ENCODE data around the gene UST. TPM values are rescaled to one million over a fixed set of nuclear protein-coding genes. Genes with fewer than 3 reads are reported as not detected.

The UST gene
- total RNA-seq, 2 experiments from 2014 or later = 1.9 to 3.7 TPM

DNA sequence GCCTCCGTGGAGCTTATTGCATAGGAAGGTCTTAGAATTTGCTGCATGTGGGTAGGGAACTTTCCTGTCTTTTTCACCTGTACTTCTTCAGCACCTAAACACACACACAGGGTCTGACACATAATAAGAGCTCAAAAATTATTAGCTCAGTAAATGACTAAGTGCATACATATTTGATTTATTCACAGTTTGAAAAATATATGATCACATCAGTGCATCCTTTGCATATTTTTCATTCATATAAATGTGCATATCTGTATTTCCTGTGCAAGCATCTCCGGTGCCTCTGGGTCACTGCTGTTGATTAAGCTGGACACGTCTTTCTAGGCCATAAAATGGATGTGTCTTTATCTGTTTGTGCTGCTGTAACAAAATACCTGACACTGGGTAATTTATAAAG, 234.7 kb downstream of the UST start:
- CTCF ChIA-PET = no interaction called here
- H3K4me1 Mint-ChIP-seq (ENCODE audit: low read depth) = no peaks in the 10 kb centered on the region
- POLR2A ChIA-PET = no interaction called here
- no peaks in the 10 kb centered on the region for H3K36me3 Mint-ChIP-seq (ENCODE audit: low read depth)
- TF ChIP-seq, protein P1, sequence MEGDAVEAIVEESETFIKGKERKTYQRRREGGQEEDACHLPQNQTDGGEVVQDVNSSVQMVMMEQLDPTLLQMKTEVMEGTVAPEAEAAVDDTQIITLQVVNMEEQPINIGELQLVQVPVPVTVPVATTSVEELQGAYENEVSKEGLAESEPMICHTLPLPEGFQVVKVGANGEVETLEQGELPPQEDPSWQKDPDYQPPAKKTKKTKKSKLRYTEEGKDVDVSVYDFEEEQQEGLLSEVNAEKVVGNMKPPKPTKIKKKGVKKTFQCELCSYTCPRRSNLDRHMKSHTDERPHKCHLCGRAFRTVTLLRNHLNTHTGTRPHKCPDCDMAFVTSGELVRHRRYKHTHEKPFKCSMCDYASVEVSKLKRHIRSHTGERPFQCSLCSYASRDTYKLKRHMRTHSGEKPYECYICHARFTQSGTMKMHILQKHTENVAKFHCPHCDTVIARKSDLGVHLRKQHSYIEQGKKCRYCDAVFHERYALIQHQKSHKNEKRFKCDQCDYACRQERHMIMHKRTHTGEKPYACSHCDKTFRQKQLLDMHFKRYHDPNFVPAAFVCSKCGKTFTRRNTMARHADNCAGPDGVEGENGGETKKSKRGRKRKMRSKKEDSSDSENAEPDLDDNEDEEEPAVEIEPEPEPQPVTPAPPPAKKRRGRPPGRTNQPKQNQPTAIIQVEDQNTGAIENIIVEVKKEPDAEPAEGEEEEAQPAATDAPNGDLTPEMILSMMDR (IDR thresholded peaks at IDR 0.05) = no peak
- Histone ChIP-seq H3K4me1 (ENCODE audit: insufficient read depth, low read length) (no peaks in the 10 kb centered on the region), H3K36me3 (ENCODE audit: insufficient read depth, low read length) (no peaks in the 10 kb centered on the region), H3K27ac (ENCODE audit: low read depth in 1 of 2, low read length in 2 of 2) (no peak overlapping the region), H3K9me3 (ENCODE audit: control insufficient read depth in 1 of 2, insufficient read depth in 1 of 2, low read length in 2 of 2) (no peaks in the 10 kb centered on the region), H3K27me3 (ENCODE audit: control insufficient read depth in 1 of 2, insufficient read depth in 2 of 2, low read length in 2 of 2) (no peaks in the 10 kb centered on the region), H3K4me3 (ENCODE audit: low read length) (no peak overlapping the region)
- intact Hi-C loops (cut with DNase I, micrococcal nuclease) = no loop called here
- no peaks in the 10 kb centered on the region for H3K9me3 Mint-ChIP-seq
- DNase-seq (no peak), ATAC-seq (ENCODE audit: poor library complexity) (no peak)
- H3K27me3 Mint-ChIP-seq = no peaks in the 10 kb centered on the region
- H3K4me3 Mint-ChIP-seq = no peak overlapping the region
- no peak overlapping the region for H3K27ac Mint-ChIP-seq

DNA sequence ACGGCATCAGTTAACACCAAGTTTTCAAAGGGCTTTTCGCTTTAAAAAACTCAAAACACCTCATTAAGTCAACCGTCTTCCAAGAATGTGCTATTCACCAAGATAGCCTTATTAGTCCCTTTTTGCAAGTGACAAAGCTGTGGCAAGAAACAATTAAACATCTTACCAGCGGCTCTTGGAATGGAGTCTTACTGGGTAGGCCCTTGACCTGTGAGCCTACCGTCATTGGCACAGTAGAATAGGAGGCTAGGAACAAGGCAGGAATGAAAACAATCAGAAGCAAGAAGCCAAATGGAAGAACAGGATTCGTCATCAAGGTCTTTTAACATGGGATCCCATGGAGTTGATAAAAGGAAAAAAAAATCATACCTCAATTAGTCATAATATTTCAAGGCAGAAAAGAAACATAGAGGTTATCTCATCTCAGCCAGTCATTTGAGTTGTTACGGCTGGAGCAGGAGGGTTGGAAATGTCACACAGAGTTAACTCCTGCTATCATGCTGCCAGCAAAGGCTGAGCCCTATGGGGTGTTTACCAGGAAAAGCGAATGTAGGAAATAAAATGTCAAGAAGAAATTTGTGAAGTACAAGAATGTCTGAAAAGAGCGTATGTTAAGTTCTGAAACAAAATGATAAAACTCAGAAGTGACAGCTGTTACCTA, 236.4 kb downstream of the UST start:
- no peak for ATAC-seq (ENCODE audit: poor library complexity)
- POLR2A ChIA-PET = no interaction called here
- H3K9me3 Mint-ChIP-seq = no peaks in the 10 kb centered on the region

DNA sequence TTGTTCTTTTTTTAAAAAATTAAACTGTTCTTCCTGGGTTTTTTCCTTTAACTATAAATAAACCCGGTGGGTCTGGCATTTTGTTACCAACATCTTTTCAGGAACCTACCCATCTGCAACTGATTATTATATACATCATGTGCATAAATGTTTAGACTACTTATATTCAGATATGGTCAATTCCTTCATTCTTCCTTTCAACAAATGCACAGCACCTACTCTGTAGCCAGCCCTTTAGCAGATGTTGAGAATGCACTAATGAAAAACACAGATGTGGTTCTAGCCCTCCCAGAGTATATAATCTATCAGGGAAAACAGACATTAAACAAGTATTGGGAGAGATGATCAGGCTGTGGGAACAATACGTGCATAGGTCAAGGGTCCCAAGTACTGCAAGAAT, 237.1 kb downstream of the UST start:
- Histone ChIP-seq H3K27ac (ENCODE audit: low read depth in 1 of 2, low read length in 2 of 2) (no peak overlapping the region), H3K4me3 (ENCODE audit: low read length) (no peak overlapping the region), H3K4me1 (ENCODE audit: insufficient read depth, low read length) (no peaks in the 10 kb centered on the region), H3K36me3 (ENCODE audit: insufficient read depth, low read length) (no peaks in the 10 kb centered on the region), H3K9me3 (ENCODE audit: control insufficient read depth in 1 of 2, insufficient read depth in 1 of 2, low read length in 2 of 2) (no peaks in the 10 kb centered on the region), H3K27me3 (ENCODE audit: control insufficient read depth in 1 of 2, insufficient read depth in 2 of 2, low read length in 2 of 2) (no peaks in the 10 kb centered on the region)
- Mint-ChIP-seq H3K4me1 (ENCODE audit: low read depth) (no peaks in the 10 kb centered on the region), H3K4me3 (no peak overlapping the region), H3K27me3 (no peaks in the 10 kb centered on the region), H3K9me3 (no peaks in the 10 kb centered on the region), H3K36me3 (ENCODE audit: low read depth) (no peaks in the 10 kb centered on the region), H3K27ac (no peak overlapping the region)
- ATAC-seq (ENCODE audit: poor library complexity) (no peak), DNase-seq (no peak)
- CTCF ChIA-PET = no interaction called here
- POLR2A ChIA-PET = no interaction called here
- TF ChIP-seq, protein P1 (IDR thresholded peaks at IDR 0.05) = no peak
- intact Hi-C loops (cut with DNase I, micrococcal nuclease) = no loop called here

More for the DNA sequence above, 236.4 kb downstream of the UST start:
- no peaks in the 10 kb centered on the region for H3K9me3 ChIP-seq (ENCODE audit: control insufficient read depth in 1 of 2, insufficient read depth in 1 of 2, low read length in 2 of 2)
- no peak overlapping the region for H3K4me3 Mint-ChIP-seq
- TF ChIP-seq, protein P1 (IDR thresholded peaks at IDR 0.05) = no peak
- intact Hi-C loops (cut with DNase I, micrococcal nuclease) = no loop called here
- no peak overlapping the region for H3K27ac ChIP-seq (ENCODE audit: low read depth in 1 of 2, low read length in 2 of 2)
- H3K27ac Mint-ChIP-seq = no peak overlapping the region
- H3K4me3 ChIP-seq (ENCODE audit: low read length) = no peak overlapping the region
- no peaks in the 10 kb centered on the region for H3K36me3 Mint-ChIP-seq (ENCODE audit: low read depth)
- no peaks in the 10 kb centered on the region for H3K27me3 ChIP-seq (ENCODE audit: control insufficient read depth in 1 of 2, insufficient read depth in 2 of 2, low read length in 2 of 2)
- DNase-seq = no peak
- H3K27me3 Mint-ChIP-seq = no peaks in the 10 kb centered on the region
- H3K4me1 Mint-ChIP-seq (ENCODE audit: low read depth) = no peaks in the 10 kb centered on the region
- CTCF ChIA-PET = no interaction called here
- no peaks in the 10 kb centered on the region for H3K36me3 ChIP-seq (ENCODE audit: insufficient read depth, low read length)
- H3K4me1 ChIP-seq (ENCODE audit: insufficient read depth, low read length) = no peaks in the 10 kb centered on the region

All from CD4-positive, alpha-beta T cell (primary cell).